ENCODE data around the gene TLE4. TPM values are rescaled to one million over a fixed set of nuclear protein-coding genes. Genes with fewer than 3 reads are reported as not detected.

The TLE4 gene
- total and polyA plus RNA-seq, 2 experiments from 2014 or later, result 45.8 to 72.9 TPM

DNA sequence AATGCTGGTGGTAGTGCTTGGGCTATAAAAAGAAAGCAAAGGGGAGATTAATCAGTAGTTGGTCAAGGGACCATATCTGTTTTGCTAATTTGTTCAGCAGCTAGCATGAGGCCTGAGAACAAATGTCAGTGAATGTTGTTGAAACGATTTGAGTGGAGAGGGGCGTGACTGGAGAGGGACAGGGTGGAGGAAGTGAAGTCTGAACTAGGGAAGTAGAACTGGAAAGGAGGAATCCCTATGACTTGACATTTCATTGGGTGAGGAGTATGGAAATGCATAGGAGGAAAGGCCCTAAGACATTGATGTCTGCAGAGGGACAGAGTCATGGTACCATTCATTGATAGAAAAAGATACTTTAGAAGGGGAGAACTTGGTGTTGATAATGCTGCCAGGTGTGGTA is 19.7 kb downstream of the TLE4 start (continued):
- TF ChIP-seq, protein P1, sequence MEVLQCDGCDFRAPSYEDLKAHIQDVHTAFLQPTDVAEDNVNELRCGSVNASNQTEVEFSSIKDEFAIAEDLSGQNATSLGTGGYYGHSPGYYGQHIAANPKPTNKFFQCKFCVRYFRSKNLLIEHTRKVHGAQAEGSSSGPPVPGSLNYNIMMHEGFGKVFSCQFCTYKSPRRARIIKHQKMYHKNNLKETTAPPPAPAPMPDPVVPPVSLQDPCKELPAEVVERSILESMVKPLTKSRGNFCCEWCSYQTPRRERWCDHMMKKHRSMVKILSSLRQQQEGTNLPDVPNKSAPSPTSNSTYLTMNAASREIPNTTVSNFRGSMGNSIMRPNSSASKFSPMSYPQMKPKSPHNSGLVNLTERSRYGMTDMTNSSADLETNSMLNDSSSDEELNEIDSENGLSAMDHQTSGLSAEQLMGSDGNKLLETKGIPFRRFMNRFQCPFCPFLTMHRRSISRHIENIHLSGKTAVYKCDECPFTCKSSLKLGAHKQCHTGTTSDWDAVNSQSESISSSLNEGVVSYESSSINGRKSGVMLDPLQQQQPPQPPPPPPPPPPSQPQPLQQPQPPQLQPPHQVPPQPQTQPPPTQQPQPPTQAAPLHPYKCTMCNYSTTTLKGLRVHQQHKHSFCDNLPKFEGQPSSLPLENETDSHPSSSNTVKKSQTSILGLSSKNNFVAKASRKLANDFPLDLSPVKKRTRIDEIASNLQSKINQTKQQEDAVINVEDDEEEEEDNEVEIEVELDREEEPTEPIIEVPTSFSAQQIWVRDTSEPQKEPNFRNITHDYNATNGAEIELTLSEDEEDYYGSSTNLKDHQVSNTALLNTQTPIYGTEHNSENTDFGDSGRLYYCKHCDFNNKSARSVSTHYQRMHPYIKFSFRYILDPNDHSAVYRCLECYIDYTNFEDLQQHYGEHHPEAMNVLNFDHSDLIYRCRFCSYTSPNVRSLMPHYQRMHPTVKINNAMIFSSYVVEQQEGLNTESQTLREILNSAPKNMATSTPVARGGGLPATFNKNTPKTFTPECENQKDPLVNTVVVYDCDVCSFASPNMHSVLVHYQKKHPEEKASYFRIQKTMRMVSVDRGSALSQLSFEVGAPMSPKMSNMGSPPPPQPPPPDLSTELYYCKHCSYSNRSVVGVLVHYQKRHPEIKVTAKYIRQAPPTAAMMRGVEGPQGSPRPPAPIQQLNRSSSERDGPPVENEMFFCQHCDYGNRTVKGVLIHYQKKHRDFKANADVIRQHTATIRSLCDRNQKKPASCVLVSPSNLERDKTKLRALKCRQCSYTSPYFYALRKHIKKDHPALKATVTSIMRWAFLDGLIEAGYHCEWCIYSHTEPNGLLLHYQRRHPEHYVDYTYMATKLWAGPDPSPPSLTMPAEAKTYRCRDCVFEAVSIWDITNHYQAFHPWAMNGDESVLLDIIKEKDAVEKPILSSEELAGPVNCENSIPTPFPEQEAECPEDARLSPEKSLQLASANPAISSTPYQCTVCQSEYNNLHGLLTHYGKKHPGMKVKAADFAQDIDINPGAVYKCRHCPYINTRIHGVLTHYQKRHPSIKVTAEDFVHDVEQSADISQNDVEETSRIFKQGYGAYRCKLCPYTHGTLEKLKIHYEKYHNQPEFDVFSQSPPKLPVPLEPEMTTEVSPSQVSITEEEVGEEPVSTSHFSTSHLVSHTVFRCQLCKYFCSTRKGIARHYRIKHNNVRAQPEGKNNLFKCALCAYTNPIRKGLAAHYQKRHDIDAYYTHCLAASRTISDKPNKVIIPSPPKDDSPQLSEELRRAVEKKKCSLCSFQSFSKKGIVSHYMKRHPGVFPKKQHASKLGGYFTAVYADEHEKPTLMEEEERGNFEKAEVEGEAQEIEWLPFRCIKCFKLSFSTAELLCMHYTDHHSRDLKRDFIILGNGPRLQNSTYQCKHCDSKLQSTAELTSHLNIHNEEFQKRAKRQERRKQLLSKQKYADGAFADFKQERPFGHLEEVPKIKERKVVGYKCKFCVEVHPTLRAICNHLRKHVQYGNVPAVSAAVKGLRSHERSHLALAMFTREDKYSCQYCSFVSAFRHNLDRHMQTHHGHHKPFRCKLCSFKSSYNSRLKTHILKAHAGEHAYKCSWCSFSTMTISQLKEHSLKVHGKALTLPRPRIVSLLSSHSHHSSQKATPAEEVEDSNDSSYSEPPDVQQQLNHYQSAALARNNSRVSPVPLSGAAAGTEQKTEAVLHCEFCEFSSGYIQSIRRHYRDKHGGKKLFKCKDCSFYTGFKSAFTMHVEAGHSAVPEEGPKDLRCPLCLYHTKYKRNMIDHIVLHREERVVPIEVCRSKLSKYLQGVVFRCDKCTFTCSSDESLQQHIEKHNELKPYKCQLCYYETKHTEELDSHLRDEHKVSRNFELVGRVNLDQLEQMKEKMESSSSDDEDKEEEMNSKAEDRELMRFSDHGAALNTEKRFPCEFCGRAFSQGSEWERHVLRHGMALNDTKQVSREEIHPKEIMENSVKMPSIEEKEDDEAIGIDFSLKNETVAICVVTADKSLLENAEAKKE (CRISPR knock-in tag; IDR thresholded peaks at IDR 0.05), result no peak
- TF ChIP-seq ZNF331 (CRISPR knock-in tag; IDR thresholded peaks at IDR 0.05; ENCODE audit: low read depth), result no peak
- TF ChIP-seq, protein P2, sequence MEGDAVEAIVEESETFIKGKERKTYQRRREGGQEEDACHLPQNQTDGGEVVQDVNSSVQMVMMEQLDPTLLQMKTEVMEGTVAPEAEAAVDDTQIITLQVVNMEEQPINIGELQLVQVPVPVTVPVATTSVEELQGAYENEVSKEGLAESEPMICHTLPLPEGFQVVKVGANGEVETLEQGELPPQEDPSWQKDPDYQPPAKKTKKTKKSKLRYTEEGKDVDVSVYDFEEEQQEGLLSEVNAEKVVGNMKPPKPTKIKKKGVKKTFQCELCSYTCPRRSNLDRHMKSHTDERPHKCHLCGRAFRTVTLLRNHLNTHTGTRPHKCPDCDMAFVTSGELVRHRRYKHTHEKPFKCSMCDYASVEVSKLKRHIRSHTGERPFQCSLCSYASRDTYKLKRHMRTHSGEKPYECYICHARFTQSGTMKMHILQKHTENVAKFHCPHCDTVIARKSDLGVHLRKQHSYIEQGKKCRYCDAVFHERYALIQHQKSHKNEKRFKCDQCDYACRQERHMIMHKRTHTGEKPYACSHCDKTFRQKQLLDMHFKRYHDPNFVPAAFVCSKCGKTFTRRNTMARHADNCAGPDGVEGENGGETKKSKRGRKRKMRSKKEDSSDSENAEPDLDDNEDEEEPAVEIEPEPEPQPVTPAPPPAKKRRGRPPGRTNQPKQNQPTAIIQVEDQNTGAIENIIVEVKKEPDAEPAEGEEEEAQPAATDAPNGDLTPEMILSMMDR (conservative IDR thresholded peaks at IDR 0.05; ENCODE audit: low read depth in 2 of 2), result no peak
- TF ChIP-seq CREB1 (CRISPR knock-in tag; IDR thresholded peaks at IDR 0.05; ENCODE audit: low read depth), result no peak

DNA sequence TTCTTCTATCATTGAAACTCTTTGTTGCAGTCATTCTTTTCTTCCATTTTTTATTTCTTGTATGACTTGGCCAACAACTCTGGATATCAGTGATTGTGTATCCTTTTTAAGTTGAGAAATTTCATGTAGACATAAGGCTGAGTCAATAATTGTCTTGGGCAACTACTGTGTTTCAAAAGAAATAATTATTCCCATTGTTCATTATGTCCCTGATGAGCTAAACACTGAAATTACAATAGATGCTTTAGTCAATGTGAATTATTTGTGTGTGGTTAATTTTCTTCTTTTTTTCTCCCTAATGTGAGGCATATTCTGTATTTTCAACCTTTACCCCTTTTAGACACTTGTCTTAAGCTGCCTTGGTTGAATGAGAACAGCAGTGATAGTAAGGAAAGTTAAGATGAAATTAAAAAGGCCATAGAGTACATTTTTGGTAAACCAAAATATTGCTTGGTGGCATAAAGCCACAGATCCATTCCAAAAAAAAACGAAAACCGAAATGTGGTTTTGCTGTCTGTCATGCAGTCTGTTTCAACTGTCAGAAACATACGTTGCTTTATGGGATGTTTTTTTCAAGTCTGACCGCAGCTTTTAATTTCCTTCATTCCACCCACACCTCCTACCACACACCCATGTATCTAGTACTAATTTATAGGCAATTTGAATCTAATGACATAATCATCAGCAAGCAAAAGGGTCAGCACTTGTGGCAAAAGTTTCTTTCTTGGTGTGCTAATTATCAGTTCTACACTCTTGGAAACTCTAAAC is 21.1 kb downstream of the TLE4 start:
- no peak overlapping the region for H2AFZ ChIP-seq
- H3K36me3 Mint-ChIP-seq (ENCODE audit: low read depth), result peaks cover 13% of the 10 kb centered on the region; the same call in 2 of the 3 replicates
- H3K27ac ChIP-seq (ENCODE audit: low read depth), result no peak overlapping the region
- H3K27ac Mint-ChIP-seq, result no peak overlapping the region; the same call in 1 of the 2 replicates
- no peaks in the 10 kb centered on the region for H3K9me3 Mint-ChIP-seq
- no peaks in the 10 kb centered on the region for H3K36me3 ChIP-seq (ENCODE audit: insufficient read depth)
- peaks cover 88% of the 10 kb centered on the region for H3K79me2 ChIP-seq (replicated peaks; ENCODE audit: insufficient read depth)
- ATAC-seq, result no peak
- H3K9me2 ChIP-seq (ENCODE audit: insufficient read depth), result 0 out of 2 replicates have a peak, but pooled peaks cover 6% of the 10 kb centered on the region
- no peak overlapping the region for H3K4me3 ChIP-seq
- no peaks in the 10 kb centered on the region for H3K4me1 ChIP-seq (ENCODE audit: insufficient read depth)
- H3K27me3 ChIP-seq (ENCODE audit: insufficient read depth), result no peaks in the 10 kb centered on the region
- no peak overlapping the region for H3K4me2 ChIP-seq
- no peak for DNase-seq (ENCODE audit: low spot score)
- H4K20me1 ChIP-seq (replicated peaks; ENCODE audit: insufficient read depth), result peaks cover 22% of the 10 kb centered on the region; the same call in 1 of the 2 replicates
- no peaks in the 10 kb centered on the region for H3K27me3 Mint-ChIP-seq (ENCODE audit: insufficient read depth, low read depth, poor library complexity)
- H3K4me3 Mint-ChIP-seq, result no peak overlapping the region
- peaks cover 7% of the 10 kb centered on the region for H3K4me1 Mint-ChIP-seq
- no peaks in the 10 kb centered on the region for H3F3A ChIP-seq (replicated peaks; ENCODE audit: low read depth)
- no peak for TF ChIP-seq CREB1 (CRISPR knock-in tag; IDR thresholded peaks at IDR 0.05; ENCODE audit: low read depth)
- TF ChIP-seq JUNB (IDR thresholded peaks at IDR 0.05; ENCODE audit: unreplicated experiment), result no peak
- TF ChIP-seq ZNF114 (CRISPR knock-in tag; IDR thresholded peaks at IDR 0.05), result no peak
- TF ChIP-seq ZNF331 (CRISPR knock-in tag; IDR thresholded peaks at IDR 0.05; ENCODE audit: low read depth), result no peak
- no peak for TF ChIP-seq POLR2AphosphoS5 (IDR thresholded peaks at IDR 0.05; ENCODE audit: low read depth)

All from GM23338 (cell line).